Ovary (tissue), 9 donors: Measurements from ENCODE around the gene SPINK5. TPM values are rescaled to one million over a fixed set of nuclear protein-coding genes. Genes with fewer than 3 reads are reported as not detected.

Source experiments
- DNase-seq, 5 donors: peaks; one replicate each; pipeline ENCODE4 v3.0.0-alpha.2; 2019 to 2020
- H3K27ac ChIP-seq, 2 donors: fragments of 200-600 bp; one replicate each; pipeline versions ENCODE4 v1.5.1 to v1.8.0; 2019 to 2022
- H3K27me3 ChIP-seq: fragments of 200-600 bp; one replicate; pipeline ENCODE4 v1.8.0; 2022
- H3K36me3 ChIP-seq: fragments of 200-600 bp; sonication (generic); one replicate; pipeline ENCODE4 v1.5.1; 2019
- H3K4me1 ChIP-seq: one replicate; pipeline ENCODE4 v1.8.1; 2013; ENCODE audit warnings: mild to moderate bottlenecking, moderate library complexity; ENCODE audit not compliant: insufficient read depth
- H3K4me3 ChIP-seq: fragments of 200-600 bp; sonication (generic); one replicate; pipeline ENCODE4 v1.5.1; 2017
- H3K9me3 ChIP-seq, 2 donors: fragments of 200-600 bp in 1 of 2; sonication (generic) in 1 of 2; one replicate each; pipeline versions ENCODE4 v1.5.1 to v1.8.1; 2013 to 2019; ENCODE audit warnings: mild to moderate bottlenecking in 1 of 2, moderate library complexity in 1 of 2
- CTCF ChIP-seq, 3 donors: fragments of 450-650 bp in 2 of 3; fragments of 200-600 bp in 1 of 3; IDR thresholded peaks; one replicate each; pipeline versions ENCODE4 v1.5.1 to v1.8.0; 2016 to 2022; ENCODE audit warnings: antibody characterized with exemption in 3 of 3, mild to moderate bottlenecking in 1 of 3
- EP300 ChIP-seq: sonication (generic); formaldehyde crosslinking; IDR thresholded peaks from one replicate; pipeline ENCODE4 v1.6.1; 2017; ENCODE audit warnings: antibody characterized with exemption
- POLR2A ChIP-seq: fragments of 450-650 bp; IDR thresholded peaks from one replicate; pipeline ENCODE4 v1.6.1; 2017; ENCODE audit warnings: antibody characterized with exemption, mild to moderate bottlenecking, moderate library complexity
- WGBS, 3 donors: extraction: QIAGEN DNeasy Blood & Tissue Kit in 1 of 3; methylation state at CpG; one replicate each; pipeline versions ENCODE4 v1.1.5 to v1.1.7; 2013 to 2017; 5-methylcytosine and 5-hydroxymethylcytosine counted together
- intact Hi-C, 4 donors: fragments of 100-400 bp; cut with DNase I; formaldehyde crosslinking; loops; one replicate each; pipeline versions ENCODE4 v1.11.0 to v1.15.1; 2022 to 2023
- polyA plus RNA-seq, 2 donors: library from polyadenylated mRNA; stranded (reverse); fragments of 200-250 nt in 1 of 2; fragments of 350-450 nt in 1 of 2; fragmentation: Illumina TruSeq in 1 of 2; extraction: RNeasy Lipid Tissue Mini Kit (QIAGEN cat#74804) in 1 of 2; gene quantifications; one replicate each; pipeline ENCODE4 v1.2.3, GENCODE V29; 2013 to 2014
- total RNA-seq, 7 donors: library from RNA; depleted of rRNA in 2 of 7; stranded (reverse); fragments of >200 nt in 2 of 7; fragmentation: NEBNext Ultra II Directional in 3 of 7; extraction: Animal tissue kit (Norgen Biotek cat#: 25700) in 3 of 7; gene quantifications; one replicate each; pipeline versions ENCODE4 v1.1.0 to v1.2.4, GENCODE V29; 2016 to 2023
- donor health status: DM: no; HTN: no; CAD: no; lungs with moderate emphysema.
- donor health status: DM: no; HTN: no; CAD: no.
- donor health status: Bipolar disorder and iron deficiency.
- donor health status: DM: yes; HTN: yes; CAD: no.
- donor health status: DM: no; HTN: no; CAD: no.
- donor health status: DM: yes; HTN: yes; CAD: no.

SPINK5 gene
- total and polyA plus RNA-seq, 9 donors: 0.12 to 4.5 (median 0.55) TPM; not detected in 1

- no peaks in the 10 kb centered on the region for H3K4me1 ChIP-seq
- H3K4me3 ChIP-seq: no peak overlapping the region
- DNase-seq: no peak
- no peaks in the 10 kb centered on the region for H3K9me3 ChIP-seq
- no peaks in the 10 kb centered on the region for H3K27me3 ChIP-seq
- no peak for TF ChIP-seq POLR2A
- no peak for TF ChIP-seq CTCF (IDR thresholded peaks at IDR 0.05)
- no peak for TF ChIP-seq EP300
- H3K27ac ChIP-seq: no peak overlapping the region
- no peaks in the 10 kb centered on the region for H3K36me3 ChIP-seq
- intact Hi-C loops: no loop called here
These were observed 89.0 kb downstream of the SPINK5 start for GRCh38 chr5:148152781-148153180.

- TF ChIP-seq POLR2A (no peak), EP300 (no peak), CTCF (IDR thresholded peaks at IDR 0.05) (no peak)
- Histone ChIP-seq H3K27ac (no peak overlapping the region), H3K27me3 (no peaks in the 10 kb centered on the region), H3K36me3 (no peaks in the 10 kb centered on the region), H3K9me3 (no peaks in the 10 kb centered on the region), H3K4me3 (no peak overlapping the region), H3K4me1 (no peaks in the 10 kb centered on the region)
- no peak for DNase-seq
- intact Hi-C loops: no loop called here
- 89 to 96% (median 90%) methylated on average over 1 of the region's 1 CpG for WGBS, 3 donors
These were observed 92.8 kb downstream of the SPINK5 start for GRCh38 chr5:148156609-148157008.

GRCh38 chr5:148162038-148162437, 98.3 kb downstream of the SPINK5 start:
- DNase-seq: no peak
- Histone ChIP-seq H3K27me3 (no peaks in the 10 kb centered on the region), H3K36me3 (no peaks in the 10 kb centered on the region), H3K4me3 (no peak overlapping the region), H3K9me3 (no peaks in the 10 kb centered on the region), H3K27ac (no peak overlapping the region), H3K4me1 (no peaks in the 10 kb centered on the region)
- intact Hi-C loops: no loop called here
- WGBS, 3 donors: 94% methylated on average over 1 of the region's 1 CpG
- TF ChIP-seq CTCF (IDR thresholded peaks at IDR 0.05): no peak
- TF ChIP-seq POLR2A: no peak
- no peak for TF ChIP-seq EP300

GRCh38 chr5:148163345-148163744, 99.6 kb downstream of the SPINK5 start:
- intact Hi-C loops: no loop called here
- TF ChIP-seq EP300: no peak
- TF ChIP-seq POLR2A: no peak
- TF ChIP-seq CTCF (IDR thresholded peaks at IDR 0.05): no peak
- no peaks in the 10 kb centered on the region for H3K27me3 ChIP-seq
- no peak overlapping the region for H3K27ac ChIP-seq
- no peaks in the 10 kb centered on the region for H3K9me3 ChIP-seq
- WGBS, 3 donors: 65 to 95% (median 76%) methylated on average over 1 of the region's 1 CpG
- H3K4me3 ChIP-seq: no peak overlapping the region
- no peaks in the 10 kb centered on the region for H3K4me1 ChIP-seq
- H3K36me3 ChIP-seq: no peaks in the 10 kb centered on the region
- DNase-seq: no peak
